Measurements from ENCODE around the gene ICAM5. TPM values are rescaled to one million over a fixed set of nuclear protein-coding genes. Genes with fewer than 3 reads are reported as not detected.

ICAM5 gene
- total and polyA plus RNA-seq, 4 donors, result 4.1 to 32.1 (median 18.6) TPM

GRCh38 chr19:10286803-10287737 lies 2.7 kb upstream of the ICAM5 start, which contains the start of gene ICAM4:
Gene ICAM4, plus strand, starts transcription at chr19:10286955. Its CDS starts 58 bp downstream, at chr19:10287013.
- peak; percentile 98 to 99 (median 98) for DNase-seq
- Histone ChIP-seq H3K9me3 (ENCODE audit: control insufficient read depth in 4 of 4, insufficient read depth in 3 of 4, low read length in 3 of 4) (no peaks in the 10 kb centered on the region), H3K9ac (ENCODE audit: insufficient read depth in 1 of 2, low read length in 2 of 2) (peak within 1 kb of the TSS in 1 of 2 donors; percentile 26), H3K27ac (ENCODE audit: low read depth in 1 of 2, low read length in 1 of 2) (peak within 1 kb of the TSS in 1 of 2 donors; percentile 78), H3K27me3 (ENCODE audit: control insufficient read depth in 3 of 3, insufficient read depth in 3 of 3, low read length in 2 of 3) (peaks cover 0 to 19% (median 8%) of the 10 kb centered on the region in 3 donors), H3K4me3 (no peak within 1 kb of the TSS), H3K36me3 (ENCODE audit: control insufficient read depth in 4 of 4, insufficient read depth in 4 of 4, low read length in 4 of 4) (peaks cover 0 to 32% (median 0%) of the 10 kb centered on the region in 4 donors), H3K4me1 (ENCODE audit: control insufficient read depth in 5 of 5, insufficient read depth in 5 of 5, low read length in 5 of 5) (peaks cover 0 to 64% (median 39%) of the 10 kb centered on the region in 5 donors)
- 2 to 6% methylated on average over 59 of the region's 59 CpGs for WGBS, 2 donors
- no peak for ATAC-seq (ENCODE audit: insufficient read depth, low FRiP score)
- TF ChIP-seq CTCF (IDR thresholded peaks at IDR 0.05; ENCODE audit: control extremely low read depth, extremely low read depth), result no peak

GRCh38 chr19:10288662-10289166 lies 1.0 kb upstream of the ICAM5 start:
- Histone ChIP-seq H3K9me3 (ENCODE audit: control insufficient read depth in 4 of 4, insufficient read depth in 3 of 4, low read length in 3 of 4) (peaks cover 0 to 2% (median 0%) of the 10 kb centered on the region in 4 donors), H3K27ac (ENCODE audit: low read depth in 1 of 2, low read length in 1 of 2) (peak overlapping the region in 1 of 2 donors; percentile 9), H3K36me3 (ENCODE audit: control insufficient read depth in 4 of 4, insufficient read depth in 4 of 4, low read length in 4 of 4) (peaks cover 0 to 24% (median 3%) of the 10 kb centered on the region in 4 donors), H3K9ac (ENCODE audit: insufficient read depth in 1 of 2, low read length in 2 of 2) (no peak overlapping the region), H3K4me1 (ENCODE audit: control insufficient read depth in 5 of 5, insufficient read depth in 5 of 5, low read length in 5 of 5) (peaks cover 0 to 70% (median 46%) of the 10 kb centered on the region in 5 donors), H3K27me3 (ENCODE audit: control insufficient read depth in 3 of 3, insufficient read depth in 3 of 3, low read length in 2 of 3) (peaks cover 0 to 36% (median 18%) of the 10 kb centered on the region in 3 donors), H3K4me3 (no peak overlapping the region)
- no peak for TF ChIP-seq CTCF (IDR thresholded peaks at IDR 0.05; ENCODE audit: control extremely low read depth, extremely low read depth)
- WGBS, 2 donors, result 6% methylated on average over 23 of the region's 23 CpGs
- DNase-seq (peak; percentile 74 to 77 (median 76)), ATAC-seq (ENCODE audit: insufficient read depth, low FRiP score) (peak; percentile 14)

- TF ChIP-seq CTCF (IDR thresholded peaks at IDR 0.05; ENCODE audit: control extremely low read depth, extremely low read depth), result no peak
- Histone ChIP-seq H3K9me3 (ENCODE audit: control insufficient read depth in 4 of 4, insufficient read depth in 3 of 4, low read length in 3 of 4) (peaks cover 0 to 5% (median 0%) of the 10 kb centered on the region in 4 donors), H3K9ac (ENCODE audit: insufficient read depth in 1 of 2, low read length in 2 of 2) (no peak overlapping the region), H3K27ac (ENCODE audit: low read depth in 1 of 2, low read length in 1 of 2) (peak overlapping the region in 1 of 2 donors; percentile 9), H3K4me1 (ENCODE audit: control insufficient read depth in 5 of 5, insufficient read depth in 5 of 5, low read length in 5 of 5) (peaks cover 0 to 70% (median 42%) of the 10 kb centered on the region in 5 donors), H3K27me3 (ENCODE audit: control insufficient read depth in 3 of 3, insufficient read depth in 3 of 3, low read length in 2 of 3) (peaks cover 0 to 41% (median 18%) of the 10 kb centered on the region in 3 donors), H3K36me3 (ENCODE audit: control insufficient read depth in 4 of 4, insufficient read depth in 4 of 4, low read length in 4 of 4) (peaks cover 0 to 18% (median 3%) of the 10 kb centered on the region in 4 donors), H3K4me3 (no peak overlapping the region)
- ATAC-seq (ENCODE audit: insufficient read depth, low FRiP score) (peak; percentile 4), DNase-seq (peak; percentile 65 to 71 (median 70))
- 0 to 1% methylated on average over 45 to 50 of the region's 50 CpGs for WGBS, 2 donors
Observed at GRCh38 chr19:10289167-10289835, 451 bp upstream of the ICAM5 start.

Measured in lung (tissue), 12 donors.